ENCODE measurements around the gene MRPL53.

The MRPL53 gene

DNA sequence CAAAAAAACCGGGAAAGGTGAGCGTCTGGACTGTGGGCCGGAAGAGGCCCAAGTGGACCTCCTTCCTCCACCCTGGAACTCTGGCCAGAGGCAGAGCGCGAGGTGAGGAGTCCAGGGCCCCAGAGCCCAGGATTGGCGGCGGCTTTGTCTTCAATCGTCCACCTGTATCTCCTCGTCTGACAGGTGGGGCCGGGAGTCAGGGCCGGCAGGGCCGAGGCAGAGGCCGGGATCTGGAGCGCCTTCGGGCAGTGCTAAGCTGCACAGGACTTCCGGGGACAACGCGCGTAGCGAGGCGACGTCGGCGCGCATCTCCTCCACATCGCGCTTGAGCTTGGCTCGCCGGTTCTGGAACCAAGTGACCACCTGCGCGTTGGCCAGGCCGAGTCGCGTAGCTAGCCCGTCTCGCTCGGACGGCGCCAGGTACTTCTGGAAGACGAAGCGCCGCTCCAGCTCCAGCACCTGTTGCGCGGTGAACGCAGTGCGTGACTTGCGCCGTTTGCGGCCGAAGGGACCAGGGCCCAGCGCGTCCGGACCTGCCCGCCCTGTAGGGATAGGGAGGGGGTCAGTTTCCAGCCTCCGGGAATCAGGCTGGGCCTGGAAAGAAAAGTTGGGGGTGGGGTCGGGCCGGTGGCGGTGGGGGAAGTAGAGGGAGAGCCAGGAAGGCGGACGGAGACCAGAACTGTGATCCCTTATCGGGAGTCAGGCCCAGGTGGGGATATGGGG lies 25.5 kb upstream of the MRPL53 start:
- Histone ChIP-seq H3K9ac (ENCODE audit: low read length) (no peak overlapping the region), H3K4me2 (ENCODE audit: low read depth, low read length, poor library complexity, severe bottlenecking) (no peak overlapping the region), H3F3A (ENCODE audit: insufficient read depth) (no peaks in the 10 kb centered on the region), H4K20me1 (ENCODE audit: low read depth, low read length) (no peaks in the 10 kb centered on the region), H3K27me3 (ENCODE audit: low read length) (no peaks in the 10 kb centered on the region), H3K36me3 (ENCODE audit: low read length) (no peaks in the 10 kb centered on the region), H2AFZ (ENCODE audit: low read depth, low read length, severe bottlenecking) (no peak overlapping the region), H3K27ac (ENCODE audit: low read depth, low read length) (no peak overlapping the region), H3K4me3 (ENCODE audit: insufficient read depth, low read length, poor library complexity, severe bottlenecking) (no peak overlapping the region), H3K9me2 (replicated peaks; ENCODE audit: insufficient read depth, low read length) (no peaks in the 10 kb centered on the region), H3K79me2 (ENCODE audit: insufficient read depth, low read length) (no peaks in the 10 kb centered on the region), H3K9me3 (ENCODE audit: insufficient read depth, low read length) (no peaks in the 10 kb centered on the region)
- TF ChIP-seq, protein P1, sequence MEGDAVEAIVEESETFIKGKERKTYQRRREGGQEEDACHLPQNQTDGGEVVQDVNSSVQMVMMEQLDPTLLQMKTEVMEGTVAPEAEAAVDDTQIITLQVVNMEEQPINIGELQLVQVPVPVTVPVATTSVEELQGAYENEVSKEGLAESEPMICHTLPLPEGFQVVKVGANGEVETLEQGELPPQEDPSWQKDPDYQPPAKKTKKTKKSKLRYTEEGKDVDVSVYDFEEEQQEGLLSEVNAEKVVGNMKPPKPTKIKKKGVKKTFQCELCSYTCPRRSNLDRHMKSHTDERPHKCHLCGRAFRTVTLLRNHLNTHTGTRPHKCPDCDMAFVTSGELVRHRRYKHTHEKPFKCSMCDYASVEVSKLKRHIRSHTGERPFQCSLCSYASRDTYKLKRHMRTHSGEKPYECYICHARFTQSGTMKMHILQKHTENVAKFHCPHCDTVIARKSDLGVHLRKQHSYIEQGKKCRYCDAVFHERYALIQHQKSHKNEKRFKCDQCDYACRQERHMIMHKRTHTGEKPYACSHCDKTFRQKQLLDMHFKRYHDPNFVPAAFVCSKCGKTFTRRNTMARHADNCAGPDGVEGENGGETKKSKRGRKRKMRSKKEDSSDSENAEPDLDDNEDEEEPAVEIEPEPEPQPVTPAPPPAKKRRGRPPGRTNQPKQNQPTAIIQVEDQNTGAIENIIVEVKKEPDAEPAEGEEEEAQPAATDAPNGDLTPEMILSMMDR (IDR thresholded peaks at IDR 0.05; ENCODE audit: insufficient read depth, low read length, poor library complexity, severe bottlenecking), result no peak
- TF ChIP-seq EZH2phosphoT487 (conservative IDR thresholded peaks at IDR 0.05; ENCODE audit: low read length), result no peak

DNA sequence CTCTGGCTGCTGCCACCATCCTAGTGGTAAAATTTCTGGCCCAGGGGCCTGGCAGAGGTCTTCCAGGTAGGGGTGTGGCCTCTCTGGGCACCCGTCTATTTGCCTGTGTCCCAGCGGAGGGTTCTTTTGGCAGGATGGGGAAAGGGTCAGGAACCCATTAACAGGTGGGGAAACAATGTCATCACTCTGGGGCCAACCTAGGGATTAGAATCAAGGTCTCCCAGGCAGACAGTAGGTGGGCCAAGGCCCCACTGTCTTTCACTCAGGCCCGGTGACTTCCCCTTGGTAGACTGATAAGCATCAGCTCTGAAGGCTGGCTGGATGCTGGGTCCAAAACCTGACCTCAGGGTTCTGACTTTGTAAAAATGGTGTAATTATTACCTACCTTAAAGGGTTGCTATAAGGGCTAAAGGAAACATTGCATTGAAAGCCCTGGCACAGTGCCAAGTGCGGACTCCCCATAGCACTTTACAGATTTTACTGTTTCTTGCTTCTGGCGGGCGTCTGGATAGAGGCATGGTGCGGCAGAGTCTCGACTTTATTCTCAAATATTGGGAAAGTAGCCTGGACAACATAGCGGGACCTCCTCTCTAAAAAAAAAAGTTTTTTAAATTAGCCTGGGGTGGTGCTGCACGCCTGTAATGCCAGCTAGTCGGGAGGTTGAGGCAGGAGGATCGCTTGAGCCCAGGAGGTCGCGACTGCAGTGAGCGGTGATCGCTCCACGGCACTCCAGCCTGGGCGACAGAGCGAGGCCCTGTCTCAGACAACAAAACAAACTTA lies 24.7 kb upstream of the MRPL53 start:
- Histone ChIP-seq H3K9me2 (replicated peaks; ENCODE audit: insufficient read depth, low read length) (no peaks in the 10 kb centered on the region), H3K27ac (ENCODE audit: low read depth, low read length) (no peak overlapping the region), H3K9ac (ENCODE audit: low read length) (no peak overlapping the region), H3K36me3 (ENCODE audit: low read length) (no peaks in the 10 kb centered on the region), H3K4me2 (ENCODE audit: low read depth, low read length, poor library complexity, severe bottlenecking) (no peak overlapping the region), H3K4me3 (ENCODE audit: insufficient read depth, low read length, poor library complexity, severe bottlenecking) (no peak overlapping the region), H3F3A (ENCODE audit: insufficient read depth) (no peaks in the 10 kb centered on the region), H3K27me3 (ENCODE audit: low read length) (no peaks in the 10 kb centered on the region), H4K20me1 (ENCODE audit: low read depth, low read length) (no peaks in the 10 kb centered on the region), H3K9me3 (ENCODE audit: insufficient read depth, low read length) (no peaks in the 10 kb centered on the region), H3K79me2 (ENCODE audit: insufficient read depth, low read length) (no peaks in the 10 kb centered on the region), H2AFZ (ENCODE audit: low read depth, low read length, severe bottlenecking) (no peak overlapping the region)
- TF ChIP-seq, protein P1 (IDR thresholded peaks at IDR 0.05; ENCODE audit: insufficient read depth, low read length, poor library complexity, severe bottlenecking), result no peak

DNA sequence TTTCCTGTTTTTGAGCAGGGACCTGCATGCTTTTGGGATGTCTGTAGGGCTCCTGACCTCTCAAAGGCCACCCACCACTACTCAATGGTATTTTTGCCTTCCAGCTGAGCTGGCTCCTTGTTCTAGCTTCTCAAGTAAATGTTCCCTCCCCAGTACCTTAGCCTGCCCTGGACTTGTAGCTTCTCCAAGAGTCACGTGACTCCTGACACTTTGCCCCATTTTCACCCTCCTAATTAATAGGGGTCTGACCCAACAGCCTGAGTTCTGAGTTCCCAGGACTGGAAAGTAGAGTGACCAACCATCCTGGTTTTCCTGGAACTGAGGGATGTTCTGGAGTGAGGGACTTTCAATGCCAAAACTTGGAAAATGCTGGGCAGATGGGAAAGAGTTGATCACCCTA lies 23.0 kb upstream of the MRPL53 start:
- Histone ChIP-seq H3K27ac (ENCODE audit: low read depth, low read length) (no peak overlapping the region), H4K20me1 (ENCODE audit: low read depth, low read length) (no peaks in the 10 kb centered on the region), H3K79me2 (ENCODE audit: insufficient read depth, low read length) (no peaks in the 10 kb centered on the region), H3K9me3 (ENCODE audit: insufficient read depth, low read length) (no peaks in the 10 kb centered on the region), H3K4me3 (ENCODE audit: insufficient read depth, low read length, poor library complexity, severe bottlenecking) (no peak overlapping the region), H3K9ac (ENCODE audit: low read length) (no peak overlapping the region), H3K4me2 (ENCODE audit: low read depth, low read length, poor library complexity, severe bottlenecking) (no peak overlapping the region), H3K27me3 (ENCODE audit: low read length) (no peaks in the 10 kb centered on the region), H3K36me3 (ENCODE audit: low read length) (no peaks in the 10 kb centered on the region), H2AFZ (ENCODE audit: low read depth, low read length, severe bottlenecking) (no peak overlapping the region), H3F3A (ENCODE audit: insufficient read depth) (no peaks in the 10 kb centered on the region), H3K9me2 (replicated peaks; ENCODE audit: insufficient read depth, low read length) (no peaks in the 10 kb centered on the region)
- TF ChIP-seq, protein P1 (IDR thresholded peaks at IDR 0.05; ENCODE audit: insufficient read depth, low read length, poor library complexity, severe bottlenecking), result no peak

All from SU-DHL-6 (cell line).